ENCODE measurements around the gene FAN1.

The FAN1 gene

GRCh38 chr15:30958219-30958618 lies 54.5 kb downstream of the FAN1 start:
- no peak for DNase-seq (ENCODE audit: low spot score)

DNA sequence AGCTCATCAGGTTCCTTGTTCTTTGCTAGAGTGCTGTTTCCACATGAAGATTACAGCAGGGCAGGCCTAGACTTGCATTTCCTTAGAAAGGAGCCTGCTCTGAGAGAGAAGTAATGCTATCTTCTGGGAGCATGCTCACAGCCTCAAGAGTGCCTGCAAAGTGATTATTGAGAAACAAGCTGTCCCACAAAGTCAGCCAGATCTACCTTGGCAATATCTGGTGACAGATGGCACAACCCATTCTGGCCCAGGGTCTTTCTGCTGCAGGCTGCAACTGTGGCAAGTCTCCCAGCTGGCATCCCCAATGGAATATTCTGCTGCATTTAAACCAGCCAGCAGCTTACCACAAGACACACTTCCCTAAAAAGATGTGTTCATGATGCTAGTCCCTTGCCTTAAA lies 58.4 kb downstream of the FAN1 start:
- DNase-seq (ENCODE audit: low spot score): no peak

DNA sequence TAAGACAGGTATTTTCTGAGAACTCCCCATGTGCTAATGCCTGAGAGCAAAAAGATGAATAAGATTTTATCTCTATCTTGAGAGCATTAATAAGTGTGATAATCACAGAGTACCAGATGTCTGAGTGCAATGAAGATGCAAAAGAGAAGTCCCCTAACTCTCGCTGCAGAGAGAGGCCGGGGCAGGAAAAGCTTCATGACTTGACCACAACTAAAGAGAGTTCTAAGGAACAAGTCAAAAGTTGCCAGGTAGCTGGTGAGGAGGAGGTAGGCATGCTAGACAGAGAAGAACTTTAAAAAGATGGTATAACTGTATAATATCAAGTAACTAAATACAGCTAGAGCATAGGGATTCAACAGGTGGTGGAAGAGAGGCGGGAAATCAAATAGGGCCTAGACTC lies 58.9 kb downstream of the FAN1 start:
- DNase-seq (ENCODE audit: low spot score): no peak

DNA sequence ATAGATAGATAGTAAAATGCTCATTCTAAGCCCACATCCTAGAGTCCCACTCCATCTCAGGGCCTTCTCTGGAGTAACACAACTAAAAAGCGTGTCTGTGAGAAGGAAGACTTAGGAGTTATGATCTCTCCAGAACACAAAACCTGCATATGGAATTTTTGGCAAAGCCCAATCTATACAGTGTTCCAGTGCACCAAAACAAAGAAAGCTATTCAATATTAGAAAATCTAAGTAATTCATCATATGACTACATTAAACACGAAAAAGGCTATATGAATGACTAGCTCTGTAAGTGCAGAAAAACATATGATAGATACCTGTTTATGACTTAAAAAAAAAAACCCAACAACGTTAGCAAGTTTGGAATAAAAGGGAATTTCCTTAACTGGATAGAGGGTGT lies 60.0 kb downstream of the FAN1 start:
- DNase-seq (ENCODE audit: low spot score): no peak

- DNase-seq (ENCODE audit: low spot score): no peak
These were observed 66.0 kb downstream of the FAN1 start for GRCh38 chr15:30969724-30970123.

- DNase-seq (ENCODE audit: low spot score): no peak
These were observed 69.7 kb downstream of the FAN1 start for GRCh38 chr15:30973379-30973778.

DNA sequence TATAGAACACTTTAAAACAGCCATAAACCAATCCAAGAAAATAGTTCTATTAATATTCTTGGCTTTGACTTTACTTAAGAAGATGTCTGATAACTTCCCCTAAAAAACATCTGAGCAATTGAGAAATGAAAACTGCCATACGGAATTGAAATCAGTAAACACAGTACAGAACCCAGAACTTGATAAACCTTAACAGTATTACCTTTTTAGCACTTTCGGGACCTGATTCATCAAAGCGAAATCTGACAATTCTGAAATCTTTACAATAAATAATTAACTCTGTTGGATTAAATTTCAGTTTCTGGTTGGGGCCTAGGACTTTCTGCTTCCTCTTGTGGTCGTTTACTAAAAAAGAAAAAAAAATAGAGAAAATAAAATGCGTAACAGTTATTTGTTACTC lies 70.4 kb downstream of the FAN1 start:
- no peak for DNase-seq (ENCODE audit: low spot score)

GRCh38 chr15:30978328-30978727 lies 74.6 kb downstream of the FAN1 start:
- DNase-seq (ENCODE audit: low spot score): no peak

DNA sequence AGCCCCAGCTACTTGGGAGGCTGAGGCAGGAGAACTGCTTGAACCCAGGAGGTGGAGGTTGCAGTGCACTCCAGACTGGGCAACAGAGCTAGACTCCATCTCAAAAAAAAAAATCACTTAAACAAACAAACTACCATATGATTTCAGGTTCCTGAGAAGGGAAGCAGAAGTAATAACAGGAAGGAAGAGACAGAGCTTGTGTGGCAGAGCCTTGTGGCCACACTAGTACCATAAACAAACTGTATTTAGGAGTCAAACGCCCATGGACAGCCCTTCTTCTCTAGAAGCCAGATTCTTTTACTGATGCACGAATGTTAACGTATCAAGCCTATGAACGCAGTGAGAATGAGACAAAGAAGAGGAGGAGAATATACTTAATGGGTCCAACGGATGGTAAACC lies 75.7 kb downstream of the FAN1 start:
- DNase-seq (ENCODE audit: low spot score): no peak

- no peak for DNase-seq (ENCODE audit: low spot score)
These were observed 80.4 kb downstream of the FAN1 start for GRCh38 chr15:30984118-30984517.

- no peak for DNase-seq (ENCODE audit: low spot score)
These were observed 80.8 kb downstream of the FAN1 start for GRCh38 chr15:30984542-30984941.

DNA sequence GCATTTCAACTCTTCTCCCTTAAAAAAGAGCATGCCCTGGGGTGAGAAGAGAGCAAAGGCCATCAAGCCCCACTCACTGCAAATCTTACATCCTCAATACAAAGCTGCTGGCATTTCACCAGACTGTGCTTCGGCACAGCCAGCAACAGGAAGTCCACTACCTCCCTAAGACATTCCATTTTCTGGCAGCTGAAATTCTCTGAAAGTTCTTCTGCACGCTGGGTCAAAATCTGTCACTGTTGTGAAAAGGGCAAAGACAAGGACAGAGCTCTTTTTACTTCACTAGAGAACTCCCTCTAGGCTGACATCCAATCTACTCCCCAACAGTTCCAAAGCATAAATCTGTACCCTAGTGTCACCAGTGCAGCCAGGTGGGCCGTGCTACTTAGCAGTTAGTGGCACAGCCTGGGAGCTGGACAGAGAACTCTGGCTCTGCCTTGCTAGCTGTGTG lies 81.4 kb downstream of the FAN1 start:
- DNase-seq (ENCODE audit: low spot score): no peak

DNA sequence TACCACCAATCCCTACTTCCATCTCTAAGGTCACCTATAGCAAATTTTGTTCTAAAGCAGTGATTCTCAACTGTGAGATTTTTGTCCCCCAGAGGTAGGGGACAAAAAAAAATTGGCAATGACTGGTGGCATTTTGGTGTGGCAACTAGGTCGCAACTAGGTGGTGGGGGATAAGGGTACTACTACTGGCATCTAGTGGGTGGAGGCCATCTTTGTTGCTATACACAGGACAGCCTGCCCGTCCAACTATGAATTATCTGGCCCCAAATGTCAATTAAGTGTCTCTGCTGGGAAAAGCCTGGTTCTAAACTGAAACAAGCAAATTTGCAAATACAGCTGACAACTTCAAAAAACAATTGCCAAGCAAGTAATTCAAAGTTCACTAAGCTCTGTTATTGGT lies 86.3 kb downstream of the FAN1 start:
- peak; percentile 70 for DNase-seq (ENCODE audit: low spot score)

DNA sequence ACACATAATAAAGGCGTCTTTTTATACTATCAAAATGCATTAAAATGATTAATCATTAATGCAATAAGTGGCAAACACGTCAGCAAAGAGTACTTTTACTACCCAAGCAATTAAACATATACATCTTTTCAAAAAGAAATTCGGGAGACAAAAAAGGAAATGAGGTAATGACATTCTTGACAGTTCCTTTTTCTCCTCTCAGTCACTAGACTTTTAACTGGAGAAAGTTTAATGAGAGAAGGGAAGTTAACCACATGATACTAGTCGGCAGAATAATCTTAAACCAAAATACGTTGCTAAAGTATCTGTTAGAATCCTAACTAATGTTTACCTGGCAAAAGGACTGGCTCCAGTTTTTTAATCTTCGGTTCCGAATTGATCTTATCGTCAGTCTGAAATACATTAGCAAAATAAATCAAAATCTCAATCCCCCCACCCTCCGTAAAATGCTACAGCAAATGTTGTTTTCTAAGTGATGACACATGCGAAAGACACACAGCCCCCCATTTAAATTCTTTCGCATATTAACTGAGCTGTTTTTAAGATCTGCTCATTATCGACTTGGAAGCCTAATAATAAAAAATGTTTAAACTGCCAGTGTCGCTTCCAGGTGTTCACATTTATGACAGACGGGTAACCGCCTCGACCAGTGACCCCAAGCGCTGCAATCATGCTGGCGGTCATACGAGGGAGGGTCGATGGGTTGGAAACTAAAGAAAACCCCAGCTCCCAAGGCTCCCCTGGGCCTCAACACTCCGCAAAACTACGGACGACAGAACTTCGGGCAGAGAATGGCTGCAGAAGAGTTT lies 86.9 kb downstream of the FAN1 start:
- peak; percentile 65 for DNase-seq (ENCODE audit: low spot score)

GRCh38 chr15:30991255-30992235 lies 87.8 kb downstream of the FAN1 start, which contains the start of gene MTMR10:
MTMR10 (minus strand) TSS chr15:30991628; CDS start chr15:30991506, 122 bp downstream.
- peak; percentile 76 for DNase-seq (ENCODE audit: low spot score)

DNA sequence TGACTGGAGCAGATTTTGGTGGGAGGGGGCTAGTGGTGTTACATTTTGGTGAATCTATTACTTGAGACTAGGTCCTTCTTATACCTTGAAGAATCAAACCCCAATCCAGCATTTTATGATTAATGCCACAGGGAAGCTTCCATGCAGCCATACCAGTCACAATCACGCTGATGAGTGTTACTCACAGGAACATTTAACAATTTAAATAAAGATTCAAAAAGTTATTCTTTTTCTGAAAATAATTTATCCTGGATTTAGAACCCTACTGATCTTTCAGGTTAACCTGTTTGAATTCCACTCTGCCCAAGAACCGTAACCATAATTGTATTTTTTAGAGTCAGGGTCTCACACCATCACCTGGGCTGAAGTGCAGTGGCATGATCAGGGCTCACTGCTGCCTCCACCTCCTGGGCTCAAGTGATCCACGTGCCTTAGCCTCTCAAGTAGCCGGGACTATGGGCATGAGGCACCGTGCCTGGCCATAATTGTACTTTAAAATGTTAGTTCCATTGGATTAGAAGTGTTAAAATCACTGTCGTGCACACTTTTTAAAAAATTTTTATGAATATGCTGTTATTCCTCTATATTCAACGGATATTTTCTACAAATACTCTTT lies 88.6 kb downstream of the FAN1 start:
- peak; percentile 10 for DNase-seq (ENCODE audit: low spot score)

All from NAMALWA (cell line).